Cerebellar nuclear complex (tissue), 1 donor: ENCODE results near the gene RIMBP2.

Experiments used
- DNase-seq, 2 experiments: peaks; one replicate each; lab custom pipeline; 2025; lab: John Stamatoyannopoulos, UW

The RIMBP2 gene

DNA sequence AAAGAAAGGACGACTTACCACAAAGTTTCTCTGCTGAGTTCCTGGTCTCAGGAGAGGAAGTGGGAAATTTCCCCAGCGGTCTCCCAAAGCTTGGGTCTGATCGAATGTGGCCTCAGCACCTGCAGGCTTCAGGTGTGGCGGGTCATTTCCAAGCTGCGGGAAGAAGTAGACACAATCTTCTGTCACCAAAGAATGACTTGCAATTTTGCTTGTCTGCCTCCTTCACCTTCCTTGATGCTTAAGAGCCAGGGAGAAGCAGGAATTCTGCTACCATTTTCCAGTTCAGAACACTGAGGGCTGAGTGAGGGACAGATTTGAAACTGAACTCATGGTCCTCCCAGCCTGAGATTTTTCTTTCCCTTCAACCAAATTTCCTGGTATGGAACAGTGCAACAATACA lies 87.8 kb downstream of the RIMBP2 start:
- no peak for DNase-seq

DNA sequence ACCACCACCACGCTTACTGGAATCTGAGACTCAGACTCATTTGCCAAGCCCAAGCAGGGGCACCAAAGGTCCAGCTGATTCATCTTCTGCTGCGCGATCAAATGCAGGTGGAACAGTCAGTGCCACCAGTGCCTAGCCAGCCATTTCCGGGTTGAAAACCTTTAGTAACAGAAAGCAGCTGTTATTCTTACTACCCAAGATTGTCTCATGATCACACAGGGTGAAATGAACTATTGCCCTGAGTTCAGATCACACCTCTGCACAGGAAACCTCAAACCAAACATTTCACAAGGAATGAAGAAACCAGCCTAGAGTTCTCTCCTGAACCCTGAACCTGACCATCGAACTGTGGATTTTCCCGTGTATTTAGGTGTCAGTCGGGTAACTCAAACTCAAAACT lies 88.9 kb downstream of the RIMBP2 start:
- no peak for DNase-seq

DNA sequence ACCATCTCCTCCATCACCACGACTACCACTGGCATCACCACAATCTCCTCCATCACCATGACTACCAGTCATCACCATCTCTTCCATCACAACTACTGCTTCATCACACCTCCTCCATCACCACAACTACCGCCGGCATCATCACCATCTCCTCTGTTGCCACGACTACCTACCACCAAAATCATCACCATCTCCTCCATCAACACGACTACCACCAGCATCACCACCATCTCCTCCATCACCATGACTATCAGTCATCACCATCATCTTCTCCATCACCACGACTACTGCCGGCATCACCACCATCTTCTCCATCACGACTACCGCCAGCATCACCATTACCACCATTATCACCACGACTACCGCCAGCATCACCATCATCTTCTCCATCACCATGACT lies 89.5 kb downstream of the RIMBP2 start:
- no peak for DNase-seq

DNA sequence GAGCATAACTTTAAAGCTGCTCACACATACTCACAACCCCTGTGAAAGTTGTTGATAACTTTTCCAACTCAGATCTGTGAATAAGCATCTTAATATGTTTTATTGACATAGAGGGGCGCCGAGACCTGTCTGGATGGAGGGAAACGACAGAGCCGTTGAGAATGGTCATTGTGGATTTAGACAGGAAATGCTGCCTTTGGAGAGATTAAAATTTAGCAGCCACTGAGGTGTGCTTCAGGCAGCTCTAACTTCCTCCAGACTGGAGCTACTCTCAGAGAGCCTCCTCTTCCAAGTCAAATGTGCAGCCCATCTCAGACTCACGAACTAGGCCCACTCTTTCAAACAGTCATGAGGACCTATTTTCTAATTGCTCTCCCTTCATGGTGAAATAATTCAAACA lies 90.9 kb downstream of the RIMBP2 start:
- no peak for DNase-seq

DNA sequence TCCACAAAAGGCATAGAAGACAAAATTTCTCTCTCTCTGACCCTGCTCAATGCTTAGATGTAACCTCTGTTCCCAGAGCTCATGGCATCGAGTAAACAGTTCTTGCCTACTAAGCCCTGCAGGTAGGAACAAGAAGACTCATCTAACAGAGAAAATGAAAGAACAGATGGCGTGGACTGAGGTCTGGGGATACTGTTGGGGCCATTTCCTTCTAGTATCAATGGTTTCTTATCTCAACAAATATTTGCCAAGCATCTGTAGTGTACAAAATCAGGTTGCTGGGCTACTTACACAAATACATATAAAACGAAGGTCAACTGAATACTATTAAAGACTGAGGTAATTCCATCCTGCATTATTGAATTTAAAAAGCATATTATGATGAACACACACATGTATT lies 93.3 kb downstream of the RIMBP2 start:
- DNase-seq: no peak

DNA sequence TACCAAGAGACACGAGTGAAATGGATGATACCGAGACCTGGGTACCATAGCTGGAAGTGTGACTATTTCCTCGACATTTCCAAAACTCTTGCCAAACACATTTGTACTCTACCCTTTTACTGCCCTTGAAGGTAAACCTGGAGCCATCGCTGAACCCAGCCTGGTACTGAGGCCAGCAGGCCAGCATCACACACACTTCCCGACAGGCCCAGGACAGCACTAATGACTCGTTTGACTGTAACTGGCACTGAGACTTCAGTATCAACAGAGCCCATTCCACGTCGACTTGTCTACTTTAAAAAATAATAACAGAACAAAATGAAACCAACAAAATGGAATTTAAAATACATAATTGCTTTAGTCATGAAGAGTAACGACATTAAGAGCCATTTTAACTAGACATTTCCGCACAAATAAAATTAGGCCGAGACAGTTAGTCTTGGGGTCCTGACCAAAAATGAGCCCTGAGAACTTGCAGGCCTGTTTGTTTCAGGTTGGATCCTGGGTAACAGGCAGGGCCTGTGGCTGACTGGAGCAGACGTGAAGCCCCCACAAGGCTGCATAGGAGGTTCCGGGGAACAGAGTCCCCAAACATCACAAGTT lies 94.3 kb downstream of the RIMBP2 start:
- no peak for DNase-seq

DNA sequence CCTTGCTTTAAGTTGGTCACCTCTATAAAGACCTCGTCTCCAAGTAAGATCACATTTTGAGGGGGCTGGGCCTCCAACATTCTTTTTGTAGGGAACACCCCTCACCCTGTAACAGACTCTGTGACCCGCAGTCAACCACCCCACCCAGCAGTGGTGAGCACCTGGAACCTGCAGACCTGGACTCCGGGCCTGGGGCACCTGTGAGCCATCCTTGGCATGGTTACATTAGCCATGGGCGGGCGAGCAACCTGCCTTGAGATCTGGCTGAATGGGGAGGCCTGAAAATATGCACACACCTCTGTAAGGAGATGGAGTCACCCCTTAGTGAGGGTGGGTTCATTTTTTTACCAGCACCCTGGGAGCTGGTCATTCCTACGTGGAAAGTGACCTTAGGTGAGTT lies 95.3 kb downstream of the RIMBP2 start:
- DNase-seq: no peak

DNA sequence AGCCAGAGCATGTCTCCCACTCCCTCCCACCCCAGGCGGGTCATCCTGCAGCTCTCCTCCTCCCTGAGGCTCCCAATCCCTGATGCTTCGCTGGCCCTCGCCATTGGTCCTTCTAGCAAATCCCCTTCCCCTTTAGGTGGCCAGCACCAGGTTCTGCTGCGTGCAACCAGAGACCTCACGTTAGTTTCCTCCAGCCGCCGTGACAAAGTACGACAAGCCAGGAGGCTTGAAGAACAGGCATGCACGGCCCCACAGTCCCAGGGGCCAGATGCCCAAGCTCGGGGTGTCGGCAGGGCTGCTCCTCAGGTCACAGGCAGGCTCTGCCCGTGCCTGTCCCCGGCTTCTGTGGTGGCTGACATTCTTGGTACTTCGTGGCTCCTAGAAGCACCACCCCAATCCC lies 95.8 kb downstream of the RIMBP2 start:
- DNase-seq: no peak

DNA sequence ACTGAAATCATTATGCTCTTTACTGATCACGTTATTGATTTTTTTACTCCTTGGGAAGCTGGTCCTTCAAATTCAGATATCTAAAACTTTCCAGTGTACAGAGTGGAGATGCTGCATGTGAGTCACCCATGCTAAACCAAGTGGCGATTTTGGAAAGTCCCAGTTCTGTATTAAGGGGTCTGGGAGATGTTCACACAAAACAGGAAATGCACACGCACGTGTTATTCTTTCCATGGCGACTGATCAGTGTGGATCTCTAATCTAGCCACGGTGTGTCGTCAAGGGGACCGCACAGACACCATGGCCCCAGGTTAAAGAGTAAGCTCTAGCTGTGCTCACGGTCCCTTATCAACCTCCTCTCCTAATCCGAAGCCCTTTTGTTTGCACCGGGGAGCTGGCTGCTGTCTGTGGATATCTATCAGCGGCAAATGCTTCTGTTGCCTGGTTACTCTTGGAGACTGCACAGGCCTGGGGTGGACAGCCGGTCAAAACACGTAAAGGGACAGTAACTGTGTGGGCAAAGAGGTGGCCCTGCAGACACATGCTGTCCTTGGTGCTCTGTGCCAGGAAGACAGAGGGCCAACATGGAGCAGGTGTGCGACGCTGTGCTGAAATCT lies 96.6 kb downstream of the RIMBP2 start:
- DNase-seq: no peak

DNA sequence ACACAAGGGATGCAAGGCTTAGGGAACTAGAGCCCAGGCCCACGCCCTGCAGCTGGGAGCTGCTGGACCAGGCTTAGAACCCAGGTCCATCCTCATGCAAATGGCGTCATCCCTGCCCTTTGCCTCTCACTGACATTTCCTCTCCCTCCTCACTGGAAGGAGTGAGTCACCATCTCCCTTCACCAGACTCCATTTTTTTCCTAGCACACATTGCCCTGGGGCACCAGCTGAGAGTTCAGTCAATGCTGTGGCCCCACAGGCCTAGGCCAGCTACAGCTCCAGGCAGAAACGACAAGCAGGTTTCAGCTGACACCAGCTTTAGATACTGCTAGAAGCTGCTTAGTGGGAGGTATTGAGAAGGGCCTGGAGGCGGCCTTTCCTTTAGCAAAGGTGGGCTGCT lies 98.9 kb downstream of the RIMBP2 start:
- DNase-seq: no peak

DNA sequence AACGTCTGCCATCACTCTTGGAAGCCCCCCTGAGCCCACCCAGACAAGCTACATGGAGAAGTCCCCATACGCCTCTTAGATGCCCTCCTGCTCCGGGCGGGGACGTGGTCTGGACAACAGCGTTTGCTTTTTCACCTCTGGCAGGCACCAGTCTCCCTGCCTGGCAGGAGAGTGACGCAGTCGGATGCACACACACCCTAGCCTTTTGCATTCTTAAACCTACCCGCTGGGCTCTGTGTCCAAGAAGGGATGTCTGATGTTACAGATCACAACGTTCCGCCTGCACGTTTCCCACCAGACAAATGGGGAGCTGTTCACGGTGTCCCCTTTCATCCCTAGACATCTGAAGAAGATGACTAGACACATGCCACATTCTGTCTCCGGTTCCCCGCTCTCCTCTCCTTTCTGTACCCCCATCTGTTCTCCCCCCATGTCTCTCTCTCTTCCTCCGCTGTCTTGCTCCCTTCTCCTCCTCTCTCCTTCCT lies 100.2 kb downstream of the RIMBP2 start:
- DNase-seq: no peak

DNA sequence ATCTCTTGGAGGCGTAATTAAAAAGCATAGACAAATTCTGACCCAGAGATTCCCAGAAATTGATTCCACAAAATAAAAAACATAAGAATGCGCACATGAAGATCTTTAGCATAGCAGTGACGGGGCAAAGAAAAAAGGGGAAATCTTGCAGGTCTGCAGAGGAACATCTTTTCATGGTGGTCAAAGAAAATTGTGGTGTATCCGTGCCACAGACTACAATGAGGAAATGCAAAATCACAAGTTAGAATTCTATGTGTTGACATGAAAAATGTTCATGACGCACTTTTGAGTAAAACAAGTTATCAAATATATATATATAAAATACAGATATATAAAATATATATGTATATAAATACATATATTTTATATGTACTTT lies 101.6 kb downstream of the RIMBP2 start:
- no peak for DNase-seq

DNA sequence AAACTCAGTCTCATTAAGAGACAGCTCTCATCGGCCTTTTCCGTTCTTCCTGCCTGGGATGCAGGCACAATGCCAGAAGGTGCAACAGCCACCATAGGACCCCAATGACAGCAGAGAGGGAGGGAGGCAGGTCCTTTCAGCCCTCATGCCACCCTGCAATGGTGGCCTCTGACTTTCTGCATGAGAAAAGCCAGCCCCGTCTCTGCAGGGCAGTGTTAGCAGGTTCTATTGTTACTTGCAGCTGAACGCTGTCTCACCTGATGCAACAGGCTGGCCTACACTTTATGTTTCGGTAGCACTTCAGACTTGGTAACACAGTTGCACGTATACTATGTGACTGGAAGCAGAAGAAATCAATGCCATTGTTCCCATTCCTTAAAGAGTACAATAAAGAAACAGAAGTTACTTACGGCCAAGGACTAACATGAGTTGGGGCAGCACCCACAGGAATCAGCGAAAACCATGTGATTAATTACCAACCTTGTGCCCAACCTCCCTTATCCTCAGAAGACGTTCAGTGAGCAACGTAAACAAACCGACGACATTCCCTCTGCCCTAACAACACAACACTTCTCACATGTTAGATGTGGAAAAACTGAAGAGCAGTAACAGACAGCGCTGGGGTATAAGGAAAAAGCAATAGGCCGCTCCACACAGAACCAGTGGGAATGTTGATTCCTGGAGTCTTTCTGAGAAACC lies 102.1 kb downstream of the RIMBP2 start:
- no peak for DNase-seq

DNA sequence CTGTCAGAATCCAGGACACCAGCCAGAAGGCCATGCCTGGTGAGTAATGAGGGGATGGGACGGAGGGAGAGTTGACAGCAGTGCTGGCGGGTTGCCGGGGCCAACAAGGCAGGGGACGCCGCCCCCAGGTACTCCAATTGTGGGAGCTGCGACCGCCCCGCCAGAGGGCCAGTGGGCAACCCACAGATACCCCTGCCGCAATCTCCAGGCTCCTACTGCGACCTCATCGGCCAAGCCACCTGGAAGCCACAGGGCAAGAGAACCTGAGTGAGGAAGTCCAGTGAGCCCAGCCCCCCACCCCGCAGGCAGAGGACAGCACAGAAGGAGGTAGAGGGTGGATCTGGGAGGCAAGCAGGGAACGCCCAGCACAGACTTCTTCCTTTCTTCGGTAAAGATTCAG lies 103.0 kb downstream of the RIMBP2 start:
- DNase-seq: no peak

DNA sequence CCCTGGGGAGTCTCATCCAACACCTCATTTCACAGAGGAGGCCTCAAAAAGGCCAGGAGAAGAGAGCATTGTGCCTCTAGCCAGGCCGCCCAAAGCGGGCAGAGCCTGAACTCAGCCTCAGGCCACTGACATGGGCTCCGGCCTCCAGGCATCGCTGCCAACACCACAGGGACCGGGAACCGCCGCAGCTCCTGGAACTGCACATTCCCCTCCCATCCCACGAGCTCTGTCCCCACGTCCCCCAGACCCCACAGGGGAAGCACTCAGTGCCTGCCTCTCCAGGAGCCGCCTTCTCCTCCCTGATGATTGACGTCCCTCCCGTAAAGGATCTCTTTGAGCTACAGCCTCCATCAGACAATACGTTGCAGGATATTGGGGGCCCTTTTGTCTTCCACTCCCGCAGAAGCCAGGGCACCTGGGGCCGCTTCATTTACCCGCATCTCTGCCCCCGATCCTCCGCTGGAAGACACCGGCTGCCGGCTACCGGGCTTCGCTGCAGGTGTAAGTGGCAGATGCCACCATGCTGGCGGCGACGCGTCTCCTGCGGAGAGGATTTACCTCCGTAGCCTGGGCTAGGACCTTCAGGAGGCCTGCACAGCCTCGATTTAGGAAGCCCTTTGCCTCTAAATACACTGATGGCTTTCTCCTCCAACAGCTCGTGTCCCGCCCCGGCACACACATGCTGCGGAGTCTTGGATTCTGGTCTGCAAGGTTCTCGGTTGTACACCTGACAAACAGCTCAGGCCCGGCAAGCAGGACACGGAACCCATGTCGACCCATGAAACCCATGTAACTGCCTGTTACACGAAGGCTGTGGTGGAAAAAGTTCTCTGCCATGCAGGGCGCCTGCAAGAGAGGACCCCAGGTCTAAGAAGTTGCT lies 104.8 kb downstream of the RIMBP2 start:
- DNase-seq: no peak

DNA sequence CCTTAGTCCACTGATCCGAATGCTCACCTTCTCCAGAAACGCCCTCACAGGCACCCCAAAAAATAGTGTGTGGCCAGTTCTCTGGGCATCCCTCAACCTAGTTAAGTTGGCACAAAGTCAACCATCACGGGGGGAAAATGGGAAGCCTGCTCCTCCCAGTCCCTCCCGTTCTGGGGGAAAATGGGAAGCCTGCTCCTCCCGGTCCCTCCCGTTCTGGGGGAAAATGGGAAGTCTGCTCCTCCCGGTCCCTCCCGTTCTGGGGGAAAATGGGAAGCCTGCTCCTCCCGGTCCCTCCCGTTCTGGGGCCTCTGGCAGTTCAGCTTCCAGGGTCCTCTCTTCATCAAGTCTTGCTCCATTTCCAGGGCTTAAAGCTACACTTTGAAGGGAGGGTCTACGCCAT lies 106.1 kb downstream of the RIMBP2 start:
- DNase-seq: no peak

DNA sequence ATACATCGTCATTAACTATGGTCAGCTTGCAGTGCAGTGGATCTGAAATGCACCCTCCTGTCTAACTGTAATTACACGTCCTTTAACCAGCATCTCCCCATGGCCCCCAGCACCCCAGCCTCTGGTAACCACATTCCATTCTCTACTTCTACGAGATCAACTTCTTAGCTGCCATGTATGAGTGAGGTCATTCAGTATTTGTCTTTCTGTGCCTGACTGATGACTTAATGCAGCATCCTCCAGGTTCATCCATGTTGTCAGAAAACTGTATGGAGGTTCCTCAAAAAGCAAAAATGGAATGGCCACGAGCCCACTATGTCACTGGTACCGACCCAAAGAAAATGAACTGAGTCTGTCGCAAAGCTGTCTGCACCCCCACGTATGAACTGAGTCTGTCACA lies 107.3 kb downstream of the RIMBP2 start:
- no peak for DNase-seq

DNA sequence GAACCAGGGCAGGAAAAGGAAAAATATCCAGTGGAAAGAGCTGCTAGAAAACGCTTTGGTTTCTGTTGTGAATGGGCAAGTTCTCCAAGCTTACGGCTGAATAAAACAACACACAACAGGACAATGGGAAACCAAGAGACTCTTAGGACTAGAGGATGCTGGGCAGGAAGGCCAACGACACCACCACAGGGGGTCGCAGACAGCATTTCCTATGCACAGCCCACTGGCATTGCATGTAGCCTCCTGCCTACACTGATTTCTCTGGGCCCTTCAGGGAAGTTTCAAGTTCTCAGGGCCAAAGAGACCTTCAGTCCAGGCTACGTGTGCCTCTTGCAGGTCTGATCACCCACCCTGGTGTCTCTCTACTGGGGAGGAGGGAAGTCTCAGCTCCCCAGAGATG lies 108.0 kb downstream of the RIMBP2 start:
- DNase-seq: no peak

DNA sequence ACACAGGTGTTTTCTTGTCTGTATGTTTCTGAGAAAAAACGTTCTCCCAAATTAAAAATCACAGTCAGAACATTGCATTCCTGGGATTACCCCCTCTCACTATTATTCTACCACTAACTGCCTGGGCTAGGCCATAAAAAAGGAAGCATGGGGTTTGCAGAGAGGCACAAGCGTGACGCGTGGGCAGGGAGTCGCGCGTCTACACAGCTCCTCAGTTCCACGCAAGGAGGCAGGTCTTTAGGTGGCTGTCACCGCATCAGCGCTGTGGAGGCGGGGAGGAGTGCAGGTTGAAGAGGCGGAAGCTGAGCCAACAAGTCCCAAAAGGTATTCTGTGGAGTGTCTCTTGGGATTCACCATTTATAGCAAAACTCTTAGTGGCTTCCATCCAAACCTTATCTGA lies 109.9 kb downstream of the RIMBP2 start:
- no peak for DNase-seq

DNA sequence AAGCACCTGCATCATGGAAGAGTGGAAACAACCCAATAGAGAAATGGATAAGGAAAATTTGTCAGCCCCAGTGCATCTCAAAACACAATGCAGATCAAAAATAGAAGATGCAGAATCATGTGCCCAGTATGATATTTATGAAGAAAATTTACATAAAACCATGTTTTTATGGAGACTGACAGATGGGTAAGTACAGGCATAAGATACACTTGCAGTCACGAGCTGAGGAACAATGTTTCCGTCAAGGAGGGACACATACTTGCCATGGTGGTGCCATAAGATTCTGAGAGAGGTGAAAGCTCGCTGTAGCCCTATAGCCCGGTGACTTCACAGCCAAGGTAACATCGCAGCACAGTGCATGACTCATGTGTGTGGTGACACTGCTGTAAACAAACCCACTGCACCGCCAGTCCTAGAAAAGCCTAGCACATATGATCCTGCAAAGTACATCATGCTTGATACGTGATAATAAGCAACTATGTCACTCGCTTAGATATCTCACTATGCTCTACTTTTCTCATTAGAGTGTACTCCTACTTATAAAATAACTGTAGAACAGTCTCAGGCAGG lies 112.6 kb downstream of the RIMBP2 start:
- no peak for DNase-seq

DNA sequence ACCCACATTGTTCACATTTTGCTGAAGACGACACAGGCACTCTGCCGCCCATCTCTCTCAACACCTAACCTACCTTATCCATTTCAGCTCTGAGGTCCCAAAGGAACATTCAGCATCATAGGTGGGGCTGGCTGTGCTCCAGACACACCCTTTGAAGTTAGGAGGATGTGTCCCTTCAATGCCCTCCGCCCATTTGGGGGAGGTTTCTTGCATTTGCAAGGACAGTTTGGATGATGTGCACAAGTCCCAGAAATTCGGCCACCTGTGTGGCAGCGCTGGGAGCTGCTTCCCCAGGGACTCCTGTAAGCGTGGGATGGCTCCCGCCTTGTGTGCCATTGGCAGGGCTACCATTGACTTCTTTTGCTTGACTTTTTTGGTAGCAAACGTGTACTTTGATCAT lies 113.8 kb downstream of the RIMBP2 start:
- no peak for DNase-seq

DNA sequence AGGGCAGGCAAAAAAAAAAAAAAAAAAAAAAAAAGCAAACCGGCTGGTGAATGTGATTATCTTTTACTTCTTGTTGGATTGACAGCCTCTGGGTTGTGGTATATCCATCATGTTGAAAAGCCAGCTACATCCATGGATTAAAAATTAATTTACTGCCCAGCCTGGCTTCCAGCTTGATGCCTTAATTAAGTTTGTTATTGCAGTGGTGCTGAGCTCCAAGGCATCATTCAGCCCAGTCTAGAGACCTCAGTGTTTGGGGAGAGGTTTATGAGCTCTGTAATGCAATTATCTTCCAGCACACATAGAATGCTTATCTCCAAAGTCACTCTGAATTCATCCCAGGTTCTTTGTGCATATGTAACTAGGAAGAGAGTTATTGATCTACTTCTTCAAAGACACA lies 114.8 kb downstream of the RIMBP2 start:
- no peak for DNase-seq
